Smooth muscle cell (in vitro differentiated cells): ENCODE results near the gene FOXG1. TPM values are rescaled to one million over a fixed set of nuclear protein-coding genes. Genes with fewer than 3 reads are reported as not detected.

Experiments
- DNase-seq: peaks from one replicate; lab custom pipeline; 2025; ENCODE audit not compliant: unreplicated experiment; lab: John Stamatoyannopoulos, UW
- H2AFZ ChIP-seq: fragments of 200-600 bp; sonication (generic); 2 replicates; pipeline ENCODE4 v1.6.0; 2016; ENCODE audit warnings: antibody characterized with exemption, low read depth, mild to moderate bottlenecking
- H3F3A ChIP-seq: fragments of 200-600 bp; sonication (generic); 2 replicates; pipeline ENCODE4 v1.6.0; 2017; ENCODE audit warnings: antibody characterized with exemption, low read depth
- H3K27ac ChIP-seq: fragments of 200-600 bp; sonication (generic); 2 replicates; pipeline ENCODE4 v1.5.1; 2016; ENCODE audit warnings: low read depth, mild to moderate bottlenecking
- H3K27me3 ChIP-seq: fragments of 200-600 bp; sonication (generic); 2 replicates; pipeline ENCODE4 v1.6.1; 2016; ENCODE audit warnings: low read depth, mild to moderate bottlenecking
- H3K36me3 ChIP-seq: fragments of 200-600 bp; sonication (generic); 2 replicates; pipeline ENCODE4 v1.5.1; 2016; ENCODE audit warnings: low read depth
- H3K4me1 ChIP-seq: fragments of 200-600 bp; sonication (generic); 2 replicates; pipeline ENCODE4 v1.5.1; 2016; ENCODE audit warnings: low read depth
- H3K4me2 ChIP-seq: fragments of 200-600 bp; sonication (generic); 2 replicates; pipeline ENCODE4 v1.6.0; 2016; ENCODE audit warnings: mild to moderate bottlenecking
- H3K4me3 ChIP-seq: fragments of 200-600 bp; sonication (generic); 2 replicates; pipeline ENCODE4 v1.5.1; 2016; ENCODE audit warnings: mild to moderate bottlenecking
- H3K79me2 ChIP-seq: fragments of 200-600 bp; sonication (generic); 2 replicates; pipeline ENCODE4 v1.6.0; 2016; ENCODE audit warnings: low read depth, mild to moderate bottlenecking
- H3K9ac ChIP-seq: fragments of 200-600 bp; sonication (generic); 2 replicates; pipeline ENCODE4 v1.6.0; 2016; ENCODE audit warnings: low read depth
- H3K9me3 ChIP-seq: fragments of 200-600 bp; sonication (generic); replicated peaks from 2 replicates; pipeline ENCODE4 v1.5.1; 2016; ENCODE audit warnings: low read depth
- H4K20me1 ChIP-seq: fragments of 200-600 bp; sonication (generic); 2 replicates; pipeline ENCODE4 v1.6.0; 2016; ENCODE audit warnings: low read depth
- CTCF ChIP-seq: fragments of 200-600 bp; sonication (generic); IDR thresholded peaks from 2 replicates; pipeline ENCODE4 v1.5.1; 2017; ENCODE audit warnings: borderline replicate concordance, mild to moderate bottlenecking, antibody characterized with exemption; ENCODE audit not compliant: insufficient read depth, poor library complexity, severe bottlenecking
- WGBS: methylation state at CpG from one replicate; pipeline ENCODE4 v1.1.7; 2016; ENCODE audit warnings: low lambda C conversion rate; 5-methylcytosine and 5-hydroxymethylcytosine counted together
- polyA plus RNA-seq: library from polyadenylated mRNA; unstranded; fragments of >200 nt; fragmentation: Nextera tagmentation; extraction: Ambion mirVana; gene quantifications from 2 replicates; pipeline ENCODE4 v1.2.1, GENCODE V29; 2016
- total RNA-seq: library from RNA; depleted of rRNA; stranded (reverse); fragments of >200 nt; gene quantifications from 2 replicates; pipeline ENCODE4 v1.2.3, GENCODE V29; 2014

The FOXG1 gene
- total and polyA plus RNA-seq, 2 experiments from 2014 or later, result not detected

- Histone ChIP-seq H3K27me3 (peaks cover 100% of the 10 kb centered on the region), H3K4me1 (no peaks in the 10 kb centered on the region), H2AFZ (no peak overlapping the region), H4K20me1 (no peaks in the 10 kb centered on the region), H3K9ac (no peak overlapping the region), H3K4me2 (peak overlapping the region; percentile 62), H3K36me3 (no peaks in the 10 kb centered on the region), H3K4me3 (no peak overlapping the region), H3K79me2 (no peaks in the 10 kb centered on the region), H3K9me3 (no peaks in the 10 kb centered on the region), H3K27ac (no peak overlapping the region), H3F3A (no peaks in the 10 kb centered on the region)
- no peak for DNase-seq
- TF ChIP-seq CTCF, result peak; percentile 28
- WGBS, result 3% methylated on average over 47 of the region's 47 CpGs
These were observed 7.5 kb downstream of the FOXG1 start for GRCh38 chr14:28773861-28774691.

GRCh38 chr14:28774764-28775735 lies 8.5 kb downstream of the FOXG1 start:
- WGBS, result 7% methylated on average over 29 of the region's 29 CpGs
- H2AFZ ChIP-seq, result no peak overlapping the region
- H3K4me2 ChIP-seq, result no peak overlapping the region
- H3K9me3 ChIP-seq, result no peaks in the 10 kb centered on the region
- no peaks in the 10 kb centered on the region for H4K20me1 ChIP-seq
- H3K79me2 ChIP-seq, result no peaks in the 10 kb centered on the region
- H3K27ac ChIP-seq, result no peak overlapping the region
- no peak for DNase-seq
- no peak for TF ChIP-seq CTCF
- no peaks in the 10 kb centered on the region for H3K36me3 ChIP-seq
- H3K4me3 ChIP-seq, result no peak overlapping the region
- no peaks in the 10 kb centered on the region for H3K4me1 ChIP-seq
- H3K27me3 ChIP-seq, result peaks cover 100% of the 10 kb centered on the region
- no peaks in the 10 kb centered on the region for H3F3A ChIP-seq
- H3K9ac ChIP-seq, result no peak overlapping the region

GRCh38 chr14:28776482-28777266 lies 10.1 kb downstream of the FOXG1 start:
- H3K4me3 ChIP-seq, result no peak overlapping the region
- no peaks in the 10 kb centered on the region for H3F3A ChIP-seq
- H3K9ac ChIP-seq, result no peak overlapping the region
- no peak overlapping the region for H2AFZ ChIP-seq
- 63% methylated on average over 3 of the region's 3 CpGs for WGBS
- TF ChIP-seq CTCF, result no peak
- no peak overlapping the region for H3K27ac ChIP-seq
- no peak overlapping the region for H3K4me2 ChIP-seq
- no peak for DNase-seq
- no peaks in the 10 kb centered on the region for H3K9me3 ChIP-seq
- H3K4me1 ChIP-seq, result no peaks in the 10 kb centered on the region
- no peaks in the 10 kb centered on the region for H3K79me2 ChIP-seq
- H3K36me3 ChIP-seq, result no peaks in the 10 kb centered on the region
- peaks cover 100% of the 10 kb centered on the region for H3K27me3 ChIP-seq
- H4K20me1 ChIP-seq, result no peaks in the 10 kb centered on the region
